A549 (cell line): ENCODE measurements around the gene GPI. TPM values are rescaled to one million over a fixed set of nuclear protein-coding genes. Genes with fewer than 3 reads are reported as not detected.
A peak's percentile ranks its signal among the peaks of the same experiment; 100 is the strongest.

Experiments
- ATAC-seq, 2 experiments: fragments of 200-7000 bp in 1 of 2; fragments of >200 bp in 1 of 2; cut with Nextera tagmentation in 1 of 2; cut with Tn5 transposase in 1 of 2; 3 replicates each; pipeline versions ENCODE4 v1.8.0 to v1.9.1; 2018 to 2020; ENCODE audit warnings: mild to moderate bottlenecking in 1 of 2, moderate library complexity in 1 of 2
- CTCF ChIA-PET: fragments of 300-600 bp; sonication (Branson Sonifier 250); formaldehyde crosslinking; extraction: SDS; loops from one replicate; lab custom pipeline; 2021; ENCODE audit warnings: antibody characterized with exemption, inconsistent platforms; lab: Yijun Ruan, JAX
- POLR2A ChIA-PET: fragments of 350-600 bp; formaldehyde crosslinking; extraction: SDS; loops from one replicate; lab custom pipeline; 2021; ENCODE audit warnings: antibody characterized with exemption, inconsistent platforms; lab: Yijun Ruan, JAX
- DNase-seq, 2 experiments: peaks; one replicate each; pipeline versions ENCODE4 v3.0.0 to v3.0.0-alpha.2; 2011 to 2016; ENCODE audit warnings: low read depth in 1 of 2, low spot score in 1 of 2
- FAIRE-seq: peaks from 2 replicates; lab custom pipeline; 2011; peaks lifted over from hg19 to GRCh38; lab: Jason Lieb, UNC
- H3K27ac ChIP-seq, 2 experiments: fragments of >200 bp; sonication (Bioruptor Twin); formaldehyde crosslinking; 3 replicates each; pipeline ENCODE4 v1.5.1; 2016 to 2017
- H3K4me1 ChIP-seq: fragments of >200 bp; sonication (Bioruptor Twin); formaldehyde crosslinking; 3 replicates; pipeline ENCODE4 v1.6.1; 2016
- H3K4me2 ChIP-seq: fragments of >200 bp; sonication (Bioruptor Twin); formaldehyde crosslinking; 3 replicates; pipeline ENCODE4 v1.6.1; 2016
- H3K4me3 ChIP-seq: fragments of >200 bp; sonication (Bioruptor Twin); formaldehyde crosslinking; 3 replicates; pipeline ENCODE4 v1.5.1; 2016
- H3K9me3 ChIP-seq: fragments of >200 bp; sonication (Bioruptor Twin); formaldehyde crosslinking; 3 replicates; pipeline ENCODE4 v1.6.1; 2016
- CBX2 ChIP-seq: fragments of 200-600 bp; sonication (generic); IDR thresholded peaks from 2 replicates; pipeline ENCODE4 v1.6.1; 2016; ENCODE audit warnings: low read depth, mild to moderate bottlenecking, borderline replicate concordance
- CBX8 ChIP-seq: fragments of 200-600 bp; sonication (generic); IDR thresholded peaks from 2 replicates; pipeline ENCODE4 v1.6.1; 2016
- CHD2 ChIP-seq: fragments of 150-350 bp; IDR thresholded peaks from 2 replicates; pipeline ENCODE4 v1.6.1; 2014; ENCODE audit warnings: low read length; ENCODE audit not compliant: partially characterized antibody
- CHD4 ChIP-seq: fragments of 200-600 bp; sonication (generic); IDR thresholded peaks from 2 replicates; pipeline ENCODE4 v1.6.1; 2016; ENCODE audit warnings: antibody characterized with exemption, mild to moderate bottlenecking, borderline replicate concordance
- EHMT2 ChIP-seq: fragments of 200-600 bp; sonication (generic); IDR thresholded peaks from 2 replicates; pipeline ENCODE4 v1.6.1; 2016; ENCODE audit warnings: antibody characterized with exemption, low read depth, mild to moderate bottlenecking, moderate library complexity
- EP300 ChIP-seq, 2 experiments: fragments of >200 bp; sonication (Bioruptor Twin); formaldehyde crosslinking; IDR thresholded peaks; 2 replicates in 1 of 2; 3 replicates in 1 of 2; pipeline ENCODE4 v1.6.1; 2016 to 2017
- FOSB ChIP-seq: fragments of 250-450 bp; sonication (Bioruptor Pico); IDR thresholded peaks from 2 replicates; pipeline ENCODE4 v1.5.0; 2020; ENCODE audit warnings: mild to moderate bottlenecking, moderate library complexity
- FOSL2 ChIP-seq, 2 experiments: fragments of 450-650 bp in 1 of 2; fragments of >200 bp in 1 of 2; sonication (Bioruptor Twin) in 1 of 2; formaldehyde crosslinking; IDR thresholded peaks; 2 replicates each; pipeline versions ENCODE4 v1.5.0 to v1.6.1; 2016 to 2020; ENCODE audit warnings: mild to moderate bottlenecking in 1 of 2, moderate library complexity in 1 of 2
- GATA3 ChIP-seq: IDR thresholded peaks from 2 replicates; pipeline ENCODE4 v1.6.1; 2012; ENCODE audit warnings: borderline replicate concordance
- HDAC2 ChIP-seq: fragments of 200-600 bp; sonication (generic); IDR thresholded peaks from 2 replicates; pipeline ENCODE4 v1.6.1; 2016
- HOXB13 ChIP-seq: fragments of 250-450 bp; sonication (Bioruptor Pico); IDR thresholded peaks from 2 replicates; pipeline ENCODE4 v1.5.0; 2020; ENCODE audit warnings: low read depth, mild to moderate bottlenecking, moderate library complexity
- JUN ChIP-seq, 2 experiments: fragments of >200 bp; sonication (Bioruptor Twin); formaldehyde crosslinking; IDR thresholded peaks; 2 replicates in 1 of 2; 3 replicates in 1 of 2; pipeline ENCODE4 v1.6.1; 2016 to 2017
- KDM5A ChIP-seq: fragments of 200-600 bp; sonication (generic); IDR thresholded peaks from 2 replicates; pipeline ENCODE4 v1.6.1; 2016; ENCODE audit warnings: antibody characterized with exemption, mild to moderate bottlenecking
- MAFK ChIP-seq: fragments of 450-650 bp; IDR thresholded peaks from 2 replicates; pipeline ENCODE4 v1.6.1; 2014; ENCODE audit not compliant: partially characterized antibody
- MYC ChIP-seq: IDR thresholded peaks from 2 replicates; pipeline ENCODE4 v1.6.1; 2012; ENCODE audit warnings: mild to moderate bottlenecking, inconsistent platforms, low read length, improper control_type of control experiment, borderline replicate concordance
- NPAS2 ChIP-seq: fragments of 250-450 bp; sonication (Bioruptor Pico); IDR thresholded peaks from 2 replicates; pipeline ENCODE4 v1.8.0; 2022; ENCODE audit warnings: mild to moderate bottlenecking, moderate library complexity, borderline replicate concordance
- PHF8 ChIP-seq: fragments of 200-600 bp; sonication (generic); IDR thresholded peaks from 2 replicates; pipeline ENCODE4 v1.6.1; 2016; ENCODE audit warnings: low read depth, mild to moderate bottlenecking, antibody characterized with exemption, moderate library complexity, borderline replicate concordance
- POLR2A ChIP-seq: IDR thresholded peaks from 2 replicates; pipeline ENCODE4 v1.6.1; 2012; ENCODE audit warnings: mild to moderate bottlenecking, low read length
- SMC3 ChIP-seq: fragments of >200 bp; sonication (Bioruptor Twin); formaldehyde crosslinking; IDR thresholded peaks from 3 replicates; pipeline ENCODE4 v1.6.1; 2018; ENCODE audit warnings: inconsistent platforms
- SREBF2 ChIP-seq: fragments of 450-650 bp; IDR thresholded peaks from 2 replicates; pipeline ENCODE4 v1.6.1; 2014; ENCODE audit warnings: mild to moderate bottlenecking, moderate library complexity
- TFCP2L1 ChIP-seq: fragments of 250-450 bp; sonication (Bioruptor Pico); IDR thresholded peaks from 2 replicates; pipeline ENCODE4 v1.5.0; 2021; ENCODE audit warnings: mild to moderate bottlenecking
- ZC3H11A ChIP-seq: fragments of 450-650 bp; IDR thresholded peaks from 2 replicates; pipeline ENCODE4 v1.6.1; 2014; ENCODE audit warnings: antibody characterized with exemption, mild to moderate bottlenecking
- ZFP36 ChIP-seq: fragments of 450-650 bp; IDR thresholded peaks from 2 replicates; pipeline ENCODE4 v1.6.1; 2014; ENCODE audit warnings: borderline replicate concordance; ENCODE audit not compliant: partially characterized antibody
- WGBS: methylation state at CpG from one replicate; pipeline ENCODE4 v1.1.6; 2017; ENCODE audit errors: missing lambda C conversion rate; 5-methylcytosine and 5-hydroxymethylcytosine counted together
- polyA plus RNA-seq, 4 experiments: library from polyadenylated mRNA; depleted of rRNA in 3 of 4; stranded (reverse); fragments of >200 nt; fragmentation: RNase III in 1 of 4; extraction: RNeasy Plus Mini Kit Qiagen cat#74134 plus additional on column Dnase treatment in 1 of 4; gene quantifications; 2 replicates in 3 of 4; 3 replicates in 1 of 4; pipeline ENCODE4 v1.2.3, GENCODE V29; 2011 to 2017
- TF ChIP-seq, protein P1 (sequence below): IDR thresholded peaks from 2 replicates; pipeline ENCODE4 v1.6.1; 2012
- TF ChIP-seq, protein P2 (sequence below): fragments of >200 bp; sonication (Bioruptor Twin); formaldehyde crosslinking; IDR thresholded peaks from 2 replicates; pipeline ENCODE4 v1.6.1; 2016
- TF ChIP-seq, protein P3 (sequence below): fragments of 200-600 bp; sonication (generic); IDR thresholded peaks from 2 replicates; pipeline ENCODE4 v1.6.1; 2016; ENCODE audit warnings: antibody characterized with exemption, mild to moderate bottlenecking, moderate library complexity
- TF ChIP-seq, protein P4 (sequence below): fragments of 150-350 bp; IDR thresholded peaks from 2 replicates; pipeline ENCODE4 v1.6.1; 2014; ENCODE audit warnings: low read depth, mild to moderate bottlenecking, low read length
- TF ChIP-seq, protein P5 (sequence below): fragments of >200 bp; sonication (Bioruptor Twin); formaldehyde crosslinking; IDR thresholded peaks from 3 replicates; pipeline ENCODE4 v1.5.1; 2016

GPI gene
- polyA plus RNA-seq, 2 of the 4 experiments (the other 2 are of a cell fraction): 548 to 565 TPM

DNA sequence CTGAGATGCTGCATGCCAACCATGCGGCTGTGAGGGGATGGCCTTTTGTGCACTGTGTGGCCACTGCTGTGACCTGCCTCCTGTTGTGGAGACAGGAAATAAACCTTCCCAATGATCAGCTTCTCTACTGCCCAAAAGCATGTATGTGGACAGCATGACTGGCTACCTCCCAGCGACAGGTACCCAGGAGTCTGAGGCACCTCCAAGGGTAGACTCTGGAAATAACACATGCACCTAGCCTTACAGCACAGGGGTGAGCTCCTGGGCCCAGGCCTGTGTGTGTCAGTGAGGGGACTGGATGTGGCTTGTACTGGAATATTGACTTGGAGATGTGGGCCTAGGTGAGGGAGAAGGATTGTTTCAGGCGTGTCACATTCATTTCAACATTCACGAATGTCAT, 7.6 kb upstream of the GPI start:
- no peak overlapping the region for H3K4me3 ChIP-seq
- no peak for ATAC-seq
- no peak for TF ChIP-seq PHF8
- TF ChIP-seq ZFP36: no peak
- TF ChIP-seq FOSL2 (IDR thresholded peaks at IDR 0.05): no peak
- TF ChIP-seq FOSL2 (CRISPR knock-in tag; IDR thresholded peaks at IDR 0.05): no peak
- no peak for TF ChIP-seq KDM5A
- TF ChIP-seq SREBF2: no peak
- no peak for TF ChIP-seq MAFK
- TF ChIP-seq POLR2A: 0 out of 2 replicates have a peak, but pooled peaks have one; percentile 7
- TF ChIP-seq, protein P1, sequence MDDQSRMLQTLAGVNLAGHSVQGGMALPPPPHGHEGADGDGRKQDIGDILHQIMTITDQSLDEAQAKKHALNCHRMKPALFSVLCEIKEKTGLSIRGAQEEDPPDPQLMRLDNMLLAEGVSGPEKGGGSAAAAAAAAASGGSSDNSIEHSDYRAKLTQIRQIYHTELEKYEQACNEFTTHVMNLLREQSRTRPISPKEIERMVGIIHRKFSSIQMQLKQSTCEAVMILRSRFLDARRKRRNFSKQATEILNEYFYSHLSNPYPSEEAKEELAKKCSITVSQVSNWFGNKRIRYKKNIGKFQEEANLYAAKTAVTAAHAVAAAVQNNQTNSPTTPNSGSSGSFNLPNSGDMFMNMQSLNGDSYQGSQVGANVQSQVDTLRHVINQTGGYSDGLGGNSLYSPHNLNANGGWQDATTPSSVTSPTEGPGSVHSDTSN: no peak
- TF ChIP-seq, protein P2, sequence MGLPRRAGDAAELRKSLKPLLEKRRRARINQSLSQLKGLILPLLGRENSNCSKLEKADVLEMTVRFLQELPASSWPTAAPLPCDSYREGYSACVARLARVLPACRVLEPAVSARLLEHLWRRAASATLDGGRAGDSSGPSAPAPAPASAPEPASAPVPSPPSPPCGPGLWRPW: no peak
- TF ChIP-seq EHMT2: no peak
- no peak for TF ChIP-seq HOXB13
- 0 out of 5 replicates have a peak, but pooled peaks of 1 of the 2 experiments have one; percentile 40 for TF ChIP-seq JUN (IDR thresholded peaks at IDR 0.05)
- TF ChIP-seq TFCP2L1: no peak
- no peak overlapping the region for H3K4me2 ChIP-seq
- no peaks in the 10 kb centered on the region for H3K9me3 ChIP-seq
- 0 out of 6 replicates have a peak overlapping the region, but pooled peaks of 1 of the 2 experiments have one; percentile 1 for H3K27ac ChIP-seq
- DNase-seq: no peak
- 95% methylated on average over 4 of the region's 4 CpGs for WGBS
- H3K4me1 ChIP-seq: peaks cover 17% of the 10 kb centered on the region
- ChIA-PET CTCF (interaction anchor here (0.8 to 18.3 kb wide), 4 partner anchors 22 to 73 kb away, joined by 3 to 348 read pairs (median 4); no protein-coding TSS in a partner anchor), POLR2A (no interaction called here)
- no peak for FAIRE-seq

DNA sequence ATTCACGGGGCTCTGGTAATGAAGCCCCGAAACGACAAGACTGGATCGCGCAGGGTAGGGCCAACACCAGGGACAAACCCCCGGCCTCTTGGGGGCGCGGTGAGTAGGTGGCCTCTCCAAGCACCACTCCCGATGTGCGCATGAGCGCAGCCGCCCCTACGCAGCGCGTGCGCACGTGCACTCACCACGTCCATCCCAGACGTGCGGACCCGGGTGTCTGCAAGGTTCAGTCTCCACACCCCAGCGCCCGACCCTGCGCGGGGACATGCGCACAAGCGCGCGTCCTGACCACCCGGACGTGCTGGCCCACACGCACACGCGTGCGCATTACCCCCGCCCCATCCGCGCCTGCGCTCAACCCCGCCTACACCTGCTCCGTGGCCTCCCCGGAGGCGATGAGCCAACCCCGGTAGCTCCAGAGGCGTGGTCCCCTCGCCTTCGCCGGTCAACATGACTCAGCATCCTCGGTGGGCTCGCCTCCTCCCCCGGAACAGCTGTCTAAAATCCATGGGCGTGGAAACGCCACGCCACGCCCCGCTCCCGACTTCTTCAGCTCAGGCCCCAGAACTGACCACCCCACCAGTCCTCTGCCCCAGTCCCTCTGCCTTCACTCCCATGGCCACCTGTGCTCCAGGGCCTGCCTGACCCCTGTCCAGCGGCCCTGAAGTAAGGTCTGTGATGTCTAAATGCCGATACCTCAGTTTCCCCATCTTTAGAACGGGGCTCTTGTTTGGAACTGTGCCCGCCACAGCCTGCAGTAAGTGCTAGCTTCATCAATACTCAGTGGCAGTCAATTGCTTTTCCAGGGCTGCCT, 5.6 kb upstream of the GPI start:
- no peaks in the 10 kb centered on the region for H3K9me3 ChIP-seq
- CTCF ChIA-PET: interaction anchor here (0.6 to 18.3 kb wide), 35 partner anchors 8 to 953 kb away, joined by 3 to 348 read pairs (median 3); partner anchors contain the start of gene KCTD15
- H3K4me1 ChIP-seq: peaks cover 20% of the 10 kb centered on the region
- FAIRE-seq (peak; percentile 97), ATAC-seq (peak; percentile 92 to 96), DNase-seq (peak; percentile 100)
- H3K27ac ChIP-seq: peak overlapping the region; percentile 90 to 92
- POLR2A ChIA-PET: interaction anchor here (0.6 to 2.1 kb wide), 11 partner anchors 8 to 1057 kb away, joined by 3 to 10 read pairs (median 4); partner anchors contain the start of genes CEBPA and UBA2
- peak overlapping the region; percentile 47 for H3K4me3 ChIP-seq
- peak overlapping the region; percentile 86 for H3K4me2 ChIP-seq
- WGBS: 3% methylated on average over 58 of the region's 61 CpGs
- TF ChIP-seq MYC (peak; percentile 92), FOSB (no peak), CBX8 (no peak), CHD4 (no peak), CBX2 (no peak), CHD2 (no peak), KDM5A (no peak), GATA3 (no peak), EP300 (IDR thresholded peaks at IDR 0.05) (peak in 1 of 2 experiments; percentile 52; a peak in 1 of 5 replicates), PHF8 (0 out of 2 replicates have a peak, but pooled peaks have one; percentile 28), HDAC2 (no peak), TFCP2L1 (no peak), POLR2A (peak; percentile 62), NPAS2 (CRISPR knock-in tag) (peak; percentile 68; the same call in 1 of the 2 replicates), ZC3H11A (no peak), SMC3 (no peak; the same call in 2 of the 3 replicates)
- TF ChIP-seq, protein P3, sequence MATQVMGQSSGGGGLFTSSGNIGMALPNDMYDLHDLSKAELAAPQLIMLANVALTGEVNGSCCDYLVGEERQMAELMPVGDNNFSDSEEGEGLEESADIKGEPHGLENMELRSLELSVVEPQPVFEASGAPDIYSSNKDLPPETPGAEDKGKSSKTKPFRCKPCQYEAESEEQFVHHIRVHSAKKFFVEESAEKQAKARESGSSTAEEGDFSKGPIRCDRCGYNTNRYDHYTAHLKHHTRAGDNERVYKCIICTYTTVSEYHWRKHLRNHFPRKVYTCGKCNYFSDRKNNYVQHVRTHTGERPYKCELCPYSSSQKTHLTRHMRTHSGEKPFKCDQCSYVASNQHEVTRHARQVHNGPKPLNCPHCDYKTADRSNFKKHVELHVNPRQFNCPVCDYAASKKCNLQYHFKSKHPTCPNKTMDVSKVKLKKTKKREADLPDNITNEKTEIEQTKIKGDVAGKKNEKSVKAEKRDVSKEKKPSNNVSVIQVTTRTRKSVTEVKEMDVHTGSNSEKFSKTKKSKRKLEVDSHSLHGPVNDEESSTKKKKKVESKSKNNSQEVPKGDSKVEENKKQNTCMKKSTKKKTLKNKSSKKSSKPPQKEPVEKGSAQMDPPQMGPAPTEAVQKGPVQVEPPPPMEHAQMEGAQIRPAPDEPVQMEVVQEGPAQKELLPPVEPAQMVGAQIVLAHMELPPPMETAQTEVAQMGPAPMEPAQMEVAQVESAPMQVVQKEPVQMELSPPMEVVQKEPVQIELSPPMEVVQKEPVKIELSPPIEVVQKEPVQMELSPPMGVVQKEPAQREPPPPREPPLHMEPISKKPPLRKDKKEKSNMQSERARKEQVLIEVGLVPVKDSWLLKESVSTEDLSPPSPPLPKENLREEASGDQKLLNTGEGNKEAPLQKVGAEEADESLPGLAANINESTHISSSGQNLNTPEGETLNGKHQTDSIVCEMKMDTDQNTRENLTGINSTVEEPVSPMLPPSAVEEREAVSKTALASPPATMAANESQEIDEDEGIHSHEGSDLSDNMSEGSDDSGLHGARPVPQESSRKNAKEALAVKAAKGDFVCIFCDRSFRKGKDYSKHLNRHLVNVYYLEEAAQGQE: no peak
- TF ChIP-seq, protein P4, sequence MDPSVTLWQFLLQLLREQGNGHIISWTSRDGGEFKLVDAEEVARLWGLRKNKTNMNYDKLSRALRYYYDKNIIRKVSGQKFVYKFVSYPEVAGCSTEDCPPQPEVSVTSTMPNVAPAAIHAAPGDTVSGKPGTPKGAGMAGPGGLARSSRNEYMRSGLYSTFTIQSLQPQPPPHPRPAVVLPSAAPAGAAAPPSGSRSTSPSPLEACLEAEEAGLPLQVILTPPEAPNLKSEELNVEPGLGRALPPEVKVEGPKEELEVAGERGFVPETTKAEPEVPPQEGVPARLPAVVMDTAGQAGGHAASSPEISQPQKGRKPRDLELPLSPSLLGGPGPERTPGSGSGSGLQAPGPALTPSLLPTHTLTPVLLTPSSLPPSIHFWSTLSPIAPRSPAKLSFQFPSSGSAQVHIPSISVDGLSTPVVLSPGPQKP: no peak
- TF ChIP-seq, protein P5, sequence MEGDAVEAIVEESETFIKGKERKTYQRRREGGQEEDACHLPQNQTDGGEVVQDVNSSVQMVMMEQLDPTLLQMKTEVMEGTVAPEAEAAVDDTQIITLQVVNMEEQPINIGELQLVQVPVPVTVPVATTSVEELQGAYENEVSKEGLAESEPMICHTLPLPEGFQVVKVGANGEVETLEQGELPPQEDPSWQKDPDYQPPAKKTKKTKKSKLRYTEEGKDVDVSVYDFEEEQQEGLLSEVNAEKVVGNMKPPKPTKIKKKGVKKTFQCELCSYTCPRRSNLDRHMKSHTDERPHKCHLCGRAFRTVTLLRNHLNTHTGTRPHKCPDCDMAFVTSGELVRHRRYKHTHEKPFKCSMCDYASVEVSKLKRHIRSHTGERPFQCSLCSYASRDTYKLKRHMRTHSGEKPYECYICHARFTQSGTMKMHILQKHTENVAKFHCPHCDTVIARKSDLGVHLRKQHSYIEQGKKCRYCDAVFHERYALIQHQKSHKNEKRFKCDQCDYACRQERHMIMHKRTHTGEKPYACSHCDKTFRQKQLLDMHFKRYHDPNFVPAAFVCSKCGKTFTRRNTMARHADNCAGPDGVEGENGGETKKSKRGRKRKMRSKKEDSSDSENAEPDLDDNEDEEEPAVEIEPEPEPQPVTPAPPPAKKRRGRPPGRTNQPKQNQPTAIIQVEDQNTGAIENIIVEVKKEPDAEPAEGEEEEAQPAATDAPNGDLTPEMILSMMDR: peak; percentile 88
